IMR-90 (cell line): ENCODE data around the gene GLI1. TPM values are rescaled to one million over a fixed set of nuclear protein-coding genes. Genes with fewer than 3 reads are reported as not detected.
A peak's percentile ranks its signal among the peaks of the same experiment; 100 is the strongest.

Source experiments
- ATAC-seq: fragments of 200-7000 bp; cut with Tn5 transposase; 2 replicates; pipeline ENCODE4 v1.9.1; 2020; ENCODE audit warnings: low read depth, mild to moderate bottlenecking, moderate library complexity
- BruUV-seq: library from RNA; stranded (reverse); fragments of 400-500 nt; replicated peaks from 2 replicates; lab custom pipeline; 2021; lab: Mats Ljungman, UMichigan
- CTCF ChIA-PET: fragments of 300-600 bp; formaldehyde crosslinking; extraction: SDS; loops from one replicate; lab custom pipeline; 2021; ENCODE audit warnings: antibody characterized with exemption; lab: Yijun Ruan, JAX
- POLR2A ChIA-PET: fragments of 300-600 bp; sonication (Branson Sonifier 250); formaldehyde crosslinking; loops from one replicate; lab custom pipeline; 2022; ENCODE audit warnings: antibody characterized with exemption; ENCODE audit not compliant: unreplicated experiment; lab: Charles Lee
- DNase-seq: peaks from one replicate; pipeline ENCODE4 v3.0.0; 2013
- H2AFZ ChIP-seq: replicated peaks from 2 replicates; pipeline ENCODE3; 2013; ENCODE audit warnings: low read length, mild to moderate bottlenecking; ENCODE audit not compliant: poor library complexity
- H2AK5ac ChIP-seq: 2 replicates; pipeline ENCODE4 v1.6.1; 2013; ENCODE audit warnings: low read depth, low read length, inconsistent platforms
- H2AK9ac ChIP-seq: replicated peaks from 2 replicates; pipeline ENCODE3; 2013; ENCODE audit warnings: mild to moderate bottlenecking, low read depth, low read length, moderate library complexity; ENCODE audit not compliant: poor library complexity
- H2BK120ac ChIP-seq: 2 replicates; pipeline ENCODE4 v1.6.1; 2013; ENCODE audit warnings: low read depth, low read length, inconsistent platforms
- H2BK15ac ChIP-seq: 3 replicates; pipeline ENCODE4 v1.6.1; 2013; ENCODE audit warnings: low read depth, low read length, inconsistent platforms
- H2BK20ac ChIP-seq: 2 replicates; pipeline ENCODE4 v1.6.1; 2013; ENCODE audit warnings: low read depth, mild to moderate bottlenecking, inconsistent platforms, low read length, moderate library complexity
- H2BK5ac ChIP-seq: 2 replicates; pipeline ENCODE4 v1.6.1; 2013; ENCODE audit warnings: mild to moderate bottlenecking, low read depth, low read length, inconsistent platforms; ENCODE audit not compliant: poor library complexity, severe bottlenecking
- H3K14ac ChIP-seq: replicated peaks from 2 replicates; pipeline ENCODE4 v1.6.1; 2013; ENCODE audit warnings: low read depth, low read length, inconsistent platforms
- H3K18ac ChIP-seq: 2 replicates; pipeline ENCODE4 v1.6.1; 2013; ENCODE audit warnings: low read depth, low read length, control low read depth
- H3K23ac ChIP-seq: 2 replicates; pipeline ENCODE4 v1.6.1; 2013; ENCODE audit warnings: low read depth, low read length, inconsistent platforms
- H3K27ac ChIP-seq: 2 replicates; pipeline ENCODE4 v1.5.1; 2013; ENCODE audit warnings: mild to moderate bottlenecking, control low read depth, low read length; ENCODE audit not compliant: insufficient read depth
- H3K27me3 ChIP-seq: 2 replicates; pipeline ENCODE4 v1.6.1; 2013; ENCODE audit warnings: low read length; ENCODE audit not compliant: control insufficient read depth, insufficient read depth
- H3K36me3 ChIP-seq: 2 replicates; pipeline ENCODE4 v1.6.1; 2013; ENCODE audit warnings: low read length, mixed read lengths; ENCODE audit not compliant: control insufficient read depth, insufficient read depth
- H3K4ac ChIP-seq: 2 replicates; pipeline ENCODE4 v1.6.1; 2013; ENCODE audit warnings: low read depth, low read length, inconsistent platforms
- H3K4me1 ChIP-seq: 2 replicates; pipeline ENCODE4 v1.6.1; 2013; ENCODE audit warnings: low read length, mixed read lengths; ENCODE audit not compliant: control insufficient read depth, insufficient read depth
- H3K4me2 ChIP-seq: 2 replicates; pipeline ENCODE4 v1.6.1; 2013; ENCODE audit warnings: low read depth, mild to moderate bottlenecking, control low read depth, low read length, moderate library complexity
- H3K4me3 ChIP-seq: 2 replicates; pipeline ENCODE4 v1.5.1; 2013; ENCODE audit warnings: low read depth, mild to moderate bottlenecking, control low read depth, low read length, moderate library complexity; ENCODE audit not compliant: insufficient read depth
- H3K56ac ChIP-seq: 2 replicates; pipeline ENCODE4 v1.6.1; 2013; ENCODE audit warnings: low read length, inconsistent platforms; ENCODE audit not compliant: insufficient read depth; ENCODE audit errors: extremely low read depth
- H3K79me1 ChIP-seq, 2 experiments: 2 replicates each; pipeline ENCODE4 v1.6.1; 2013; ENCODE audit warnings: low read length in 2 of 2, inconsistent platforms in 1 of 2, low read depth in 1 of 2
- H3K9ac ChIP-seq: 2 replicates; pipeline ENCODE4 v1.6.1; 2013; ENCODE audit warnings: low read depth, low read length, control low read depth
- H3K9me1 ChIP-seq: 2 replicates; pipeline ENCODE4 v1.6.1; 2013; ENCODE audit warnings: low read length, inconsistent platforms; ENCODE audit not compliant: insufficient read depth
- H3K9me3 ChIP-seq: 2 replicates; pipeline ENCODE4 v1.6.1; 2013; ENCODE audit warnings: low read length; ENCODE audit not compliant: control insufficient read depth, insufficient read depth
- H4K20me1 ChIP-seq: 2 replicates; pipeline ENCODE4 v1.6.1; 2013; ENCODE audit warnings: low read length, inconsistent platforms; ENCODE audit not compliant: insufficient read depth
- H4K5ac ChIP-seq: 2 replicates; pipeline ENCODE4 v1.6.1; 2013; ENCODE audit warnings: mild to moderate bottlenecking, low read depth, low read length, control low read depth
- H4K8ac ChIP-seq, 2 experiments: 2 replicates each; pipeline ENCODE4 v1.6.1; 2013; ENCODE audit warnings: low read depth in 2 of 2, low read length in 2 of 2, control low read depth in 1 of 2, inconsistent platforms in 1 of 2
- H4K91ac ChIP-seq: 2 replicates; pipeline ENCODE4 v1.6.1; 2013; ENCODE audit warnings: low read depth, low read length, inconsistent platforms; ENCODE audit not compliant: insufficient read depth
- FOS ChIP-seq: fragments of 150-350 bp; IDR thresholded peaks from 2 replicates; pipeline ENCODE4 v1.6.1; 2016; ENCODE audit warnings: low read depth, low read length
- USF2 ChIP-seq: fragments of 150-350 bp; IDR thresholded peaks from 2 replicates; pipeline ENCODE4 v1.6.1; 2017; ENCODE audit warnings: mild to moderate bottlenecking, antibody characterized with exemption, low read length, low read depth
- WGBS, 2 experiments: methylation state at CpG; one replicate each; pipeline versions ENCODE4 v1.1.5 to v1.1.7; 2013; ENCODE audit warnings: missing lambda C conversion rate in 2 of 2; ENCODE audit not compliant: insufficient read length in 1 of 2; ENCODE audit errors: extremely low coverage in 2 of 2; 5-methylcytosine and 5-hydroxymethylcytosine counted together
- dilution Hi-C: fragments of 300-500 bp; cut with HindIII; formaldehyde crosslinking; loops from one replicate; pipeline ENCODE4 v1.14.3; 2018; ENCODE audit warnings: low sequenced_read_pairs; ENCODE audit not compliant: unreplicated experiment
- in situ Hi-C: fragments of 300-500 bp; cut with MboI; formaldehyde crosslinking; loops from 3 replicates; pipeline ENCODE4 v1.14.3; 2019; ENCODE audit warnings: low sequenced_read_pairs, inconsistent platforms, mixed read lengths
- intact Hi-C: fragments of 100-400 bp; cut with micrococcal nuclease; formaldehyde crosslinking; loops from 2 replicates; pipeline ENCODE4 v1.10.0; 2022
- polyA plus RNA-seq, 3 experiments: library from polyadenylated mRNA; depleted of rRNA; stranded (reverse); fragments of >200 nt; gene quantifications; 2 replicates each; pipeline ENCODE4 v1.2.3, GENCODE V29; 2012; ENCODE audit warnings: low replicate concordance in 1 of 3
- total RNA-seq: library from RNA; depleted of rRNA; stranded (reverse); fragments of >200 nt; gene quantifications from 2 replicates; pipeline ENCODE4 v1.2.3, GENCODE V29; 2012

The GLI1 gene
- total and polyA plus RNA-seq, 2 of the 4 experiments (the other 2 are of a cell fraction), result 1.3 to 3.8 TPM

- no TSS peak for BruUV-seq
- H3K23ac ChIP-seq, result peak overlapping the region; percentile 67
- peak overlapping the region; percentile 48; the same call in 1 of the 2 replicates for H3K18ac ChIP-seq
- peak overlapping the region; percentile 72 for H4K91ac ChIP-seq
- no CpG with 5 or more reads among the region's 9 CpGs for WGBS, 2 experiments
- H3K14ac ChIP-seq, result peak overlapping the region; percentile 73
- peak overlapping the region; percentile 5; the same call in 1 of the 2 replicates for H2BK20ac ChIP-seq
- DNase-seq, result peak; percentile 33
- in situ Hi-C loops, result no loop called here
- H2BK120ac ChIP-seq, result peak overlapping the region; percentile 68
- peak overlapping the region; percentile 68 for H3K9ac ChIP-seq
- no peaks in the 10 kb centered on the region for H3K36me3 ChIP-seq
- peak overlapping the region; percentile 96 for H2AK9ac ChIP-seq
- TF ChIP-seq USF2 (no peak), FOS (peak; percentile 38; the same call in 1 of the 2 replicates)
- H3K4me1 ChIP-seq, result peaks cover 7% of the 10 kb centered on the region
- H2BK5ac ChIP-seq, result peak overlapping the region; percentile 57
- ChIA-PET CTCF (interaction anchor here (1.5 to 2.7 kb wide), 2 partner anchors 9 to 13 kb away, joined by 8 to 14 read pairs; no protein-coding TSS in a partner anchor), POLR2A (no interaction called here)
- H3K4ac ChIP-seq, result peak overlapping the region; percentile 70
- H3K56ac ChIP-seq, result peak overlapping the region; percentile 84
- peak overlapping the region; percentile 52; the same call in 1 of the 2 replicates for H4K5ac ChIP-seq
- H3K4me3 ChIP-seq, result peak overlapping the region; percentile 56
- H3K9me3 ChIP-seq, result no peaks in the 10 kb centered on the region
- peak; percentile 0; the same call in 1 of the 2 replicates for ATAC-seq
- no peak overlapping the region; the same call in 2 of the 3 replicates for H2BK15ac ChIP-seq
- H3K27ac ChIP-seq, result peak overlapping the region; percentile 67
- peak overlapping the region; percentile 97 for H3K4me2 ChIP-seq
- H3K9me1 ChIP-seq, result peaks cover 4% of the 10 kb centered on the region; the same call in 1 of the 2 replicates
- H3K27me3 ChIP-seq, result no peaks in the 10 kb centered on the region
- peak overlapping the region; percentile 61 for H2AK5ac ChIP-seq
- H2AFZ ChIP-seq, result peak overlapping the region; percentile 93
- dilution Hi-C loops, result no loop called here
- H3K79me1 ChIP-seq, result peaks cover 0 to 6% of the 10 kb centered on the region in 2 experiments; a peak in 1 of 4 replicates
- intact Hi-C loops, result loop anchor here (5.0 kb wide), 1 partner anchor 160 kb away; no protein-coding TSS in a partner anchor
- H4K8ac ChIP-seq, result peak overlapping the region; percentile 55 to 88; a peak in 3 of 4 replicates
- H4K20me1 ChIP-seq, result no peaks in the 10 kb centered on the region
Measured at GRCh38 chr12:57461917-57462250, 2.3 kb downstream of the GLI1 start.
